LoVo (cell line): ENCODE results near the gene ABCA2.

ENCODE experiments used
- DNase-seq: peaks from one replicate; pipeline ENCODE4 v3.0.0-alpha.2; 2016; ENCODE audit warnings: low spot score

Gene ABCA2

DNA sequence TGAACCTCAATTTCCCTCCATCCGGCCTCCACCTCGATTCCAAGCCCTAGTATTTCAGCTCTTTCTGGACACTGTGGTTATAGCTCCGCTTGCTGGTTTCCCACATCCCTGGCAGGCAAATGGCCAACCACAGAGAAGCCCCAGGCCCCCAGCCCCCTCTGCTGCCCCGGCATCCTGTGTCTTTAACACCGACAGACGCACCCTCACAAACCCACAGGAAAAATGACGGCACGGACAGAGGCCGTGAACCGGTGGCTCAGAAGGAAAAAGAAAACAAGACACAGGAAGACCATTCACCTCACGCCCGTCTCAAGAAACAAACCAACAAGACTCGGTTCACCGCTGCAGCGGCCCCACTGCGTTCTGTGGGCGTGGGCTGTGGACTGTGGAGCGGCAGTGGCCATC, 30.2 kb downstream of the ABCA2 start:
- no peak for DNase-seq

DNA sequence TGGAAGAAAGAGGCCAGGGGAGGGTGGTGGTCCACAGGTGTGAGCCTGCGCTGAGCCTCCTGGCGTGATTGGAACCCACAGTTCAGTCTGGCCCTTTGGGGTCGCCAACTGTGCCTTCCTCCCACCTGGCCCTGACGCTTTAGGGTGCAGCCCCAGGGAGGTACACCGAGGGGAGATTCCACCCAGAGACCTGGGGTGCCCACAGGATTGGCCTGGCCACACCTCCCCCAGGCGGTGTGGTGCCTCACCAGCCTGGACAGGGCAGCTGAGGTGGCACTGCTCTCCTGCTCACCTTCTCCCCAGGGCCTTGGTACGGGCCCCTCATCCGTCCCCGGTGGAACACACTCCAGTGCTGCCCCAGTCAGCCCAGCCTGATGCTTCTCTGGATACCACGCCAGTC, 30.7 kb downstream of the ABCA2 start:
- no peak for DNase-seq

DNA sequence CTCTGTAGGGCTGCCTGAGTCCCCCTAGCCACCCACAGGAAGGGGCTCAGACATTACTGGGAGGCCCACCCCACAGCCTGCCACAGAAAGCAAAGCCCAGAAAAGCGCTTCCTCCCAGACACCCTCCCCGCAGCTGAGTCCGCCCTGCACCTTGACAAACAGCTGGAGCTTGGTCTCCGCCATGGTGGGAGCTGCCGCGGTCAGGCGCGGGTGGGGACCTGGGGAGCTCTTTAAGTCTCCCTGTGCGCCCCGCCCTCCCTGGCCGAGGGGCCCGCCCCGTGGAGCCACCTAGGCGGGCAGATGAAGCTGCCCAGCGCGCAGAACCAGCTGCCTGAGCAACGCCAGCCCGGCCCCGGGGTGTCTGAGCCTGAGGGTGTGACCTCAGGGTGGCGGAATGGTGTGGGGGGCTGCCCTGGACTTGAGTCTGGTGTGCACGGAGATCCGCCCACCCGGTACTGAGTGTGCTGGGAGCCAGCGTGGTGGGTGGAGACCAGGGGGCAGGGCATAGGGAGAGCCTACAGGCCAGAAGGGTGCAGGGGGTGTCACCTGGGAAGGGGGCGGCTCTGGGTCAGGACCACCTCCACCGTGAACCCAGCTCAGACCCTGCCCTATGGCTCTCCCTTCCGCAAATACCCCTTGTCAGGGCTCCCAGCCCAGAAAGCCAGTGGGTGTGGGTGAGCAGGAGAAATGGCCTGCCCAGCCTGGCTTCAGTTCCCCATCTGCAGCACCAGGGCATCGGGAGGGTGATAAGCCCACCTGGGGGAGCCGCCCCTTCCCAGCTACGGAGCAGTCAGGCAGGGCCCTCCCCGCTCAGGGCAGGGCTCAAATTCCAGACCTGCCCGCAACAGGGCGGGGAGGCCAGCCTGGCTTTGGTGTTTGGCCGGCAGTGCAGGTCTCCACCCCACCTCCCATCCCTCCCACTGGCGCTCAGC, 31.4 kb downstream of the ABCA2 start, which contains the start of gene CLIC3:
Gene CLIC3 (minus strand): TSS at position 208 of the 932 bp plus-strand sequence. CDS start 25 bp downstream, at position 183.
- peak; percentile 64 for DNase-seq

DNA sequence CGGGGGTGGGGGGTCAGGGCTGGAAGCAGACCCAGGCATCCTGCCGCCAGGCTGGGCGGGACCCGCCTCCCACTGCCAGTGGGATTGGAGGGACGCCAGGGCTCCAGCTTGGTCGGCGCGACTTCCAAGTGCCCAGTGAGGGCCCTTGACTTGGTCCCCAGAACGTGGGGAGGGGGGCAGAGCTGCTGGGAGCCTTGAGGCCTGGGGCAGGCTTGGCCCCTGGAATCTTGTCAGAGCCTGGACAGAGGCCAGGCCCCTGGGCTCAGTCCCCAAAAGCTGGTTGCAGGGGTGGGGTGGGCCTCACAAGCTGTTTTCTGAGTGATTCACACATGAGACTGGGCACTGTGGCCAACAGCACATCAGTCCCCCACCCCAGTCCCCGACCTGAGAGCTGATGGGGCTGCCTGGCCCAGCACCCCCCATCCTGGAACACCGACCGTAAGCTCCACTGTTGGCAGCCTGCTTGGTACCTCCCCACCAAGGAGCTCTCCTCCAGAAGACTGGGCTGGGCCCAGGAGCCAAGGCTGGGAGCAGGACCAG, 32.2 kb downstream of the ABCA2 start:
- peak; percentile 13 for DNase-seq

DNA sequence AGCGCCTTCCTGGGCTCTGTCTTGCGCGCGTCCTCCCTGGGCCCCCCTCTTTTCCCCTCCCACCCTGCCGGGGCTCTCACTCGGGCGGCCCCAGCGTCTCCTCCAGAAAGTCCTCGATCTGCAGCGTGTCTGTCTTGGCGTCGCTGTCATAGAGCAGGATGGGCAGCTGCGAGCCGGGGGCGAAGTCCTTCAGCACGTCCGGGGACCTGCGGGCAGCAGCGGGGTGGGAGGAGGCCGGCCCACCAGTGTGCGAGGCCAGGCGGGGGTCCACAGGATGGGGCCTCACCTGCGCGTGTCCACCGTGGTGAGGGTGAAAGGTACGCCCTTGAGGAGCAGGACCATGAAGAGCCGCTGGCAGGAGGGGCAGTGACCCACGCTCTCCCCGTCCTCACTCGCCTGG, 32.7 kb downstream of the ABCA2 start:
- no peak for DNase-seq

DNA sequence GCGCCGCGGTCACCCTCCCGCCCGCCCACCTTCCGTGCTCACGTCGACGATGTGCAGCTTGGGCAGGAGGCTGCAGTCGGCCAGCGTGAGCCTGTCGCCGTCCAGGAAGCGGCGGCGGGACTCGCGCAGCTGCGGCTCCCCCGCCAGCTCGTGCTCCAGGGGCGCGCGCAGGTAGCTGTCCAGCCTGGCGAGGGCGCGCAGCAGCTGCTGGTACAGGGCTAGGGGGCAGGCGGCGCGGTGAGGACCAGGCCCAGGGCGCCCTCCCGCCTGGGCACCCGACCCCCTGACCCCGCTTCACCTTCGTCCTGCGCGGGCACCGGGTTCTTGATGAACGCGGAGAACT, 33.2 kb downstream of the ABCA2 start:
- DNase-seq, result no peak

DNA sequence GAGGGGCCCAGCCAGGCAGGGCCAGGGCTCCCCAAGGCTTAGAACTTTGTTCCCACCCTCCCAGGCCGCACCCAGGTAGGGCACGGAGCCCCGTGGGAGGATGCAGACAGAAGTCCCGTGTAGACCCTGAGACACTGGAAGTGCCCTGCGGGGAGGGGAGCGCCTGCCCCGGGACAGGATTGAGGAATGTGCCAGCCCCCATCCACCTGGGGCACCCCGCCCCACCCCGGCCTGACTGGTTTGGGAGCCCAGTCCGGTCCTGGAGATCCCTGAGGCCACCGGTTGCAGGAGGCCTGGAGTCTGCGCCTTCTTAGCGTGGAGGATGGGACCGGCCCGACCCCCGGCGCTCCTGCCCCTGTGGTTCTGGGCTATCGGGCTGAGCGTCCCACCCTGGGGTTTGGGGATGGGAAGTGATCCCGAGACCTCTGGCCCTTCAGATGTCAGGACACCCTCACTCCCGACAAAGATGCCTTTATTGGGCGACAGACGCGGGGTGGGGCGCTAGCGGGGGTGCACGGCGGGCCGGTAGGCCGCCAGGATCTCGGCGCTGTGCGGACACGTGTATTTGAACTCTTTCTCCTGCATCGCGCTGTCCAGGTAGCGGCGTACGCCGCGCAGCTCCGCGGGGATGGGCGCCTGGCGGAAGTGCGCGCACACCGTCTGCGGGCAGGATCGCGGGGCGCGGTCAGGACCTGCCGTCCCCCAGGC, 33.7 kb downstream of the ABCA2 start:
- no peak for DNase-seq

DNA sequence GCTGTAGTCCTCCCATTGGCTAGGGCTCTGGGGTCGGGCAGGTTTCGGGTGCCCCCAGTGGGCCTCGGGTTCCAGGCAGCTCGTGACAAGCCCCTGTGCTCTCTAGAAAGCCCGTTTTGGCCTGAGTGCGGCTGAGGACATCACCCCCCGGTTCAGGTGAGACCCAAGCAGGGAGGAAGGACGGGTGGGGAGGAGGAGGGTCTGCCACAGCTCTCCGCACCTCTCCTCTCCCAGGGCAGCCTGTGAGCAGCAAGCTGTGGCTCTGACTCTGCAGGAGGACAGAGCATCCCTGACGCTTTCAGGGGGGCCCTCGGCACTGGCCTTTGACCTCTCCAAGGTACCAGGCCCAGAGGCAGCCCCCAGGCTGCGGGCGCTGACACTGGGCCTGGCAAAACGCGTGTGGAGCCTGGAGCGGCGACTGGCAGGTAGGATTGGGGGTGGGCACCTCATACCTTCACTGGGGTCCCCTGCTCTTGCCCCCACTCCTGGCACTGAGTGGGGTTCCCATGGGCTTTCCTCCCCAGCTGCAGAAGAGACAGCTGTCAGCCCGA, 35.1 kb downstream of the ABCA2 start:
- DNase-seq, result no peak

DNA sequence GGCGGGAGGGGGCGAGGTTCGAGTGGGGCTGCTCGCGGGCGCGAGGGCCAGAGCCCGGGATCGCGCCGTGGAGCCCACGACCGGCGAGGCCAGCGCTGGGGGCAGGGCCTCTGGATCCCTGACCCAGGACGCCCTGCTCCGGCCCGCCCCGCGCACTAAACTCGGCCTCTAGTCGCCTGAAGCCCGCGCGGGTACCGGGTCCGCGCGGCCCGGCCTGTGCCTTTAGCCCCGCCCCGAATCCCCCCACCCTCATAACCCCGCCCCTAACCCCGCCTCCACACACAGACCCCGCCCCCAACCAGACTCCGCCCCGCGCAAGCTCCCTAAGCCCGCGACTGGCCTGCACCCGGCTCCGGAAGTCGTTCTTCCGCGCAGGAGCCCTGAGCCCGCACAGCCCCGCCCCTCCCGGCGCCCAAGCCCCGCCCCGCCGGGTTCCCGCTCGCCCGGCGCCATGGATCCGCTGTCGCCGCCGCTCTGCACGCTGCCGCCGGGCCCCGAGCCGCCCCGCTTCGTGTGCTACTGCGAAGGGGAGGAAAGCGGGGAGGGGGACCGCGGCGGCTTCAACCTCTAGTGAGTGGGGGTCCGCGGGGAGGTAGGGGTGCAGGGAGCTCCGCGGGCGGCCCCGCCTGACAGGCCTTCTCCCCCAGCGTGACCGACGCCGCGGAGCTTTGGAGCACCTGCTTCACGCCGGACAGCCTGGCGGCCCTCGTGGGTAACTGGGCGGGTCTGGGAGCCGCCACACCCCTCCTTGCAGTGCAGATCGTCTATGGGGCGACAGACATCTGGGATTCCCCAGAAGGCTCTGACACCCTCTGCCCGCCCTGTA, 35.8 kb downstream of the ABCA2 start, which contains the start of gene PAXX:
Gene PAXX (plus strand): TSS at position 430 of the 826 bp plus-strand sequence. CDS start 22 bp downstream, at position 452.
- peak; percentile 92 for DNase-seq

DNA sequence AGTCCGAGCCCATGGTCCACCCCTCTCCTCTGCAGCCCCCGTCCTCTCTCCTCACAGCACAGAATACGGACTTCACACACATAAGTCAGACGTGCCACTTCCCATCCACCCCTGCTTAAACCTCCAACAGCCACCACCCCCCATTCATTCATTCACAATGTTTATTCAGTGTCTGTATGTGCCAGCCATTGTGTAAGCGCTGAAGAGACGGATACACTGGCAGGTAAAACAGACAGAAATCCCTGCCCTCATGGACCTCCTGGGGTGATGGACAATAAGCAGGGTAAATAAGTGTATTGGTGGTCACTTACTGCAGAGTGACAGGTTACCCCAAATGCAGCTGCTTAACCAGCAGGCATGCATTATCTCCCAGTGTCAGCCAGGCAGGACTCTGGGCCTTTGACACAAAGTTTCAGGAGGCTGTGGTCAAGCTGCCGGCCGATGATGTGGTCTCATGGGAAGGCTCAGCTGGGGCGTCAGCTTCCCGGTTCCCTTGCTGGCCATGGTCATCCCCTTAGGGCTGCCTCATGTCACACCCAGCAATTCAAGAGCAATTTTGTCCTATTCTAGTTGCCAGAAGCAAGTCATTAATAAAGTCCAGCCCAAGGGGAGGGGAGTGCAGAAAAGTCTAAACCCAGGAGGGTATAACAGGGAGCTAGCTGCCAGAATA, 37.7 kb downstream of the ABCA2 start:
- DNase-seq, result no peak

DNA sequence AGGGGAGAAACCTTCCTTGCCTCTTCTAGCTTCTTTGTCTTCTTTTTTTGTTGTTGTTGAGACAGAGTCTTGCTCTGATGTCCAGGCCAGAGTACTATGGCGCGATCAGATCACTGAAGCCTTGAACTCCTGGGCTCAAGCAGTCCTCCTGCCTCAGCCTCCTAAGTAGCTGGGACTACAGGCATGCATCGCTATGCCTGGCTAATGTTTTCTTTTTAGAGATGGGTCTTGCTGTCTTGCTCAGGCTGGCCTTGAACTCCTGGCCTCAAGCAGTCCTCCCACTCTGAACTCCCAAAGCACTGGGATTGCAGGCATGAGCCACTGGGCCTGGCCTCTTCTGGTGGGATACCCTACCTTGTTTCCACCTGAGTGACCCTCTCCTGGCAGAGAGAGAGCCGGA, 39.2 kb downstream of the ABCA2 start:
- no peak for DNase-seq

DNA sequence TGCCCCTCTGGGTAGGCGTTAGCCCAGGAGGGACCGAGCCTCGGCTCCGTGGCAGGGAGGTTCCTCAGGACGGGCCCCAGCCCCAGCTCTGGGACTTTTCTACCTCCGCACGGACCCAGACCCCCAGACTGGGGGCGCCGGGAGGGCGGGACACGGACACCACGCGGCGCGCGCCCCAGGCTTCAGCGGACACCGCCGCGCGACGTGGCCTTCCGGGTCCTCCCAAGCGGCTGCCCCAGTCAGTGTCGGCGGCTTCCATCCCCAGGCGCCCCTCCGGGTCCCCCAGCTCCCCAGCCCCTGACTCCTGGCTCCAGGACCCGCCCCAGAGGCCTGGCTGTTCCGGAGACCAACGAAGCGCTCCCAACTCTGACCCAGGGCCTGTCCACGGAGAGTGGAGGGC, 42.2 kb downstream of the ABCA2 start:
- no peak for DNase-seq

DNA sequence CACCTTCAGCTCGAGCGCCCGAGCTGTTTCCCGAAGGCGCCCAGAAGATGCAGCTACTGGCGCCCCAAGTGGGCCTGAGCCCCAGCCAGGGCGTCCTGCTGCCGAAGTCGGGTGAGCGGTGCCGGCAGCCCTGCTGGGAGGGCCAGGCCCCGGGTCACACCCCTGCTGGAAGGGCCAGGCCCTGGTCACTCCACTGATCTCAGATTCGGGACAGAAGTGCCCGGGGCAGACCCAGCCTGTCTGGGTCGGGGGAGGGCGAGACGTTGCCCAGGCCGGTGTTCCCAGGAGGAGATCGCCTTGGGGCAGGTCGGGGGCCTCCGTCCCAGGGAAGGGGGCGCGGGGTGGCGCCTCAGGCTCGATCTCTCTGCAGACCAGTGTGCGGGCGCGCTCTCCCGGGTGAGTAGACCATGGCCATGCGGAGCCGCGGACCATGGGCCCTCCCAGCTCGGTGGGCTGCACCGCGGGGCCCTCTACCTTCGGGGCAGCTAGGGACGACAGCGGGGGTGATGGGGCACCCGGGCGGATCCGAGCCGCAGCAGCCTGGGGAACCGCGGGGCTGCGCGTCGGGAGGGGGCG, 42.9 kb downstream of the ABCA2 start:
- DNase-seq, result no peak

DNA sequence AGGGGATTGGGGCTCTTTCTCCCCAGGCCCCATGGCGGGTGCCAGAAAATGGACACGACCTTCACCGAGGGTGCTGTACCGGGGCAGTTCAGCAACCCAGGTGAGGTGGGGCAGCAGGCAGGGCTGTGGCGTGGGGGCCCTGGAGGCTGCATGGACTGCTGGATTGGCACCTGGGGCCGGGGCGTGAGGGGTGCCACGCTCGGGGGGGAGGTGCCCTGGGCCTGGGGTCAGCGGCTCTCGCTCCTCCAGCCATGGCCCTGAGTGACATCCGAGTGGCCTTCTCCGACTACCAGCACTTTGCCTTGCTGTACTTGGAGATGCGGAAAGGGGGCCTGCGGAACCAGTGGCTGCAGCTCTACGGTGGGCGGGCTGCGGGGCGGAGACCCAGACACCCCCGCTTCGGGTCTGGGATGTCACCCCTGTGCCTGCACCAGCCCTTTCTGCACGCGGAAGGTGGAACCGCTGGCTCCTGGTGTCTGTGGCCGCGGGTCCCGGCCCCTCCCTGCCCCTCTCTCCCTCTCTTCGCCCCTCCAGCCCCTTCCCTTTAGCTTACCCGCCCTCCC, 43.5 kb downstream of the ABCA2 start:
- DNase-seq, result no peak

DNA sequence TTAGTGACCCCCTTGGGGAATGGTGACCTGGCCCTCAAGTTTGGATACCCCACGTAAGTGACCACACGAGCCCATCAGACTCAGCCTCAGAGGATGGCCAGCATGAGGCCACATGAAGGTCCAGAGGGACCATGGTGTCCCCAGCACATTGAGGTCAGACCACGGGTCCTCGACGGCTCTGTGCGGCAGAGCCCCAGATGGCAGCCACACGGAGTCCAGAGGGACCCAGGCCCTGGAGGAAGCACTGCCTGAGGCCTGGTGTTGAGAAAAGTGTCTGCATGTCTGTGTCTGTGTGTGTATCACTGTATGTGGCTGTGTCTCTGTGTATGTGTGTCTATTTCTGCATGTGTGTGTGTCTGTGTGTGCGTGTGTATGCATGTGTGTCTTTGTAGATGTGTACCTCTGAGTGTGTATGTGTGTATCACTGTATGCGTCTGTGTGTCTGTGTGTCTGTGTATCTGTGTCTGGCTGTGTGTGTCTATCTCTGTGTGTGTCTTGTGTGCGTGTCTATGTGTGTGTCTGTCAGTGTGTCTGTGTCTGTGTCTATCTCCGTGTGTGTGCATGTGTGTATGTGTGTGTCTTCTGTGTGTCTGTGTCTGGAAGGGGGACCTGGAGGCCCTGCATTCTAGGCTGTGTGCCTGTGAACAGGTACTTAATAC, 44.3 kb downstream of the ABCA2 start:
- DNase-seq, result no peak

DNA sequence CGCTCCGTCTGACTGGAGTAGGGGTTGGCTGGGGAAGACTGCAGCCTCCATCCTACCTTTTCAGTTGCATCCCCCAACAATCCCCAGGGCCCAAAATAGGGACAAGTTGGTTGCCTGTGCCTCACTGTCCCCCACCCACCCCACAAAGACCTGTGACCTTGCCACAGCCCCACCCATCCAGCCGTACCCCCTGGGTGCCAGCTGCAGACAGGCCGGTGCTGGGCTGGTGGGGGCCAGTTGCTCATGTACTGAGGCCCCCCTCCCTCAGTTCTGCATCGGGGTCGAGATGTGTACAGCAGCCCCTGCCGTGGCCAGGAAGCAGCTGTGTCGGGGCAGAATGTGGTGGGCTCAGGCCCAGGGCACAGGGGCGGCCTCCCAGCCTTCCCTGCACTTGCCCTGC, 44.9 kb downstream of the ABCA2 start:
- no peak for DNase-seq

DNA sequence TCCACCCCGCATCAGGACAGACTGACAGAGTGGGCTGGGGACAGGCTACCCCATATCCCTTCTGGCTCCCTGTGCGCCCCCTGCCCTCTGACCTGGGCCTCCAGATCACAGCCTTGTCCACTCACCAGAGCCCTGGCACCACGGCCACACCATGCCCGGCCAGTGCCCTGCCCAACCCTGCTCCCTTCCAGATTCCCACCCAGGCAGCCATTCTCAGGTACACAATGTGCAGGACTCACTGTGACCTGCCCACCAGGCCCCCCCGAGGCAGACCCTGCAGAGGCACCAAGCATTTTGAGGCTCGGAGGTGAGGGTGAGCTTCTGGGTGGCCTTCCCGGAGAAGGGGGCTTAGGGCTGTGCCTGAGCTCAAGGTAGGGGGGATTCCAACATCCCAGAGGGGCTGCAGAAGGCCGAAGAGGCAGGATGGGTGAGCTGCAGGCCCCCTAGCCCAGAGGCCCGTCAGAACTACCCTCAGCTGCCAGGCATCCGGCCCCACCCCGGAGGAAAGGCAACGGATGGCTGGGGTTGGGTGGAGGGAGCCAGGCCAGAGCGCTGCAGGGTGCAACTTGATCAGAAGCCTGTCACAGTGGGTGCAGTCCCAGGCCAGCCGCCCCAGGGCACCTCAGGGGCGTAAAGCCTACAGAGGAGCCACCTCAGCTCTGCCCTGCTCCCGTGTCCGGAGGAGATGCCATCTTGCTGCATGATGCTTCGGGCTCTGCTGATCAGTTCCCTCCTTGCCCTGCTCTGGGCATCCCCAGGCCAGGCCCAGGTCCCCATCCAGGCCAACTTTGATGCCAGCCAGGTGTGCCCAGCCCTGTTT, 45.6 kb downstream of the ABCA2 start, which contains the start of gene LCNL1:
Gene LCNL1 (plus strand): TSS at position 762 of the 820 bp plus-strand sequence. CDS start 594 bp downstream, outside the sequence.
- no peak for DNase-seq

DNA sequence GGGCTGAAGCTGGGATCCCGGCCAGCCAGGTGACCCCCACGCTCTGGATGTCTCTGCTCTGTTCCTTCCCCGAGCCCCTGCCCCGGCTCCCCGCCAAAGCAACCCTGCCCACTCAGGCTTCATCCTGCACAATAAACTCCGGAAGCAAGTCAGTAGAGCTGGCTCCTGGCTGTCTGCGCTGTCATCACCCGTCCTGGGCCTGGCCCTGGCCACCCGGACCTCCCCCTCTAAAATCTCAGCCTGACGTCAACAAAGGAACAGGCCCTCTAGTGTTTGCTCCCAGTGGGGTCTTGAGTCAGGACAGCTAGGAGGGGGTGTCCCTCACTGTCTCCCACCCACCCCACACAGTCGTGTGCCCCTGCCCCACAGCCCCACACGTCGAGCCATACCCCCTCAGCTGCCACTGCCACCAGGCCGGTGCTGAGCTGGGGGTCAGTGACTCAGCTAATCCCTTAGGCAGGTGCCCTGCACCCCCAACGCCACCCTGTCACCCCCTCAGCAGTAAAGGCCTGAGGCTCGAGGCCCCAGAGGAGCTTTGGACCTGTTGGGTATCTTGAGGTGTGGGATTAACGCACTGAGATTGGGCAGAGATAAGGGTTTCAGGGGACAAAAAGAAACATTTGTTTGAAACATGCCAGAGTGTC, 46.3 kb downstream of the ABCA2 start:
- no peak for DNase-seq
